Measurements from ENCODE around the gene COL4A4.

COL4A4 gene

DNA sequence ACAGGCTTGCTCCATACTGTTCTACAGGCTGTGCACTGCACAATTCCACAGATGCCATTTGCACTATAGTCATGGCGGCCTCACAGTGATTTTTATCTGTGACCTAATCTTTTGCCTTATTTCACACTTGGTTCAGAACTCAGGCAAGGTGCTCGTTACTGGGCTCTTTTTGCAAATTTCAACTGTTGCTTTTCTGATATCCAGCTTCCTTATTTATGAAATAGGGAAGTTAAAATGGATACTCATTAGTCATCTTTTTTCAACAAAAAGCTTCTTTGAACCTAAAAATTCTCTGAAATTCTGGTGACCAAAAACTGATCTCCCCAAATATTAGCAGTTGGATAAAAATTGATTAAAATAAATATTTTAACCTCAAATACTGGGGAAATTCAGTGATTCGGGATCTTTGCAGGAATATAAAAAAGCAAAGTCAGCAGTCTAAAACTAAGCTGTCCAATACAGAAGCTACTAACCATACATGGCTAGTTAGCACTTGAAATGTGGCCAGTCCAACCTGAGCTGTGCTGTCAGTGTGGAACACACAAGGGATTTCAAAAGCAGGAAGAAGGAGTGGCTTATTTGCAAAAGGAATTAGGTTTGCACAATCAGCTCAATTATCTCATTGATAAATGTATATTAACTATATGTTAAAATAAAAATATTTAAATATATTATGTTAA lies 134.4 kb downstream of the COL4A4 start:
- DNase-seq = no peak

DNA sequence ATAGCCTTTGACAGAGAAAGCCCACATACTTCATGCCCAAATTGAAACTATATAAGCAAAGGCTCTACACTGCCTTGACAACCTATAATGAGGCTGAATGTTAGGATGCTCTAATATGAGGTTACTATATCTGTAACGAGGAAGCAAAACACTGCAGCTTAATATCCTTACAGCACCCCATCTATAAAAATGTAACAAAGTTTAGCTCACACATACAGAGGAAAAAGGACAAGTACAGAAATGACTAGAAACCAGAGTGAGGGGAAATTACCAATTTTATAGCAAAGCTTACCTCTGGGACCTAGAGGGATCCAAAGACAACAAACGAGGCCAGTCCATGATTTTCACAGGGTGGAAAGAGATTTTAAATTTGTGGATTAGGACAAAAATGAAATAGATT lies 138.5 kb downstream of the COL4A4 start:
- DNase-seq = no peak

DNA sequence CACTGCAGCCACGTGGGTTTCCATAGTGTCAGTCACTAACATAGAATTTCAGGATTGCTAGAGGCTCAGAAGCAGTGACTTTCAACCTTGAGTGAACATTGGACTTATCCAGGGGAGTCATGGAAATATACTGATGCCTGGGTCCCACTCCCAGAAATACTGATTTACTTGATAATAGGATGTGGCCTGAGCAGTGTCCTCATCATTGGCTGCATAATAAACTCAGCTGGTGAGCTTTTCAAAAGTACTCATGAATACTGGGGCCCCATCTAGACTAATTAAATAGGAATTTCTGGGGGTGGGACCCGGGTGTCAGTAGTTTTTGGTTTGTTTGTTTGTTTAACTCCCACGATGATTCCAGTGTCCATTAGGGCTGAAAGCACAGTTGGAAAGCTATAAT lies 141.4 kb downstream of the COL4A4 start:
- DNase-seq = no peak

DNA sequence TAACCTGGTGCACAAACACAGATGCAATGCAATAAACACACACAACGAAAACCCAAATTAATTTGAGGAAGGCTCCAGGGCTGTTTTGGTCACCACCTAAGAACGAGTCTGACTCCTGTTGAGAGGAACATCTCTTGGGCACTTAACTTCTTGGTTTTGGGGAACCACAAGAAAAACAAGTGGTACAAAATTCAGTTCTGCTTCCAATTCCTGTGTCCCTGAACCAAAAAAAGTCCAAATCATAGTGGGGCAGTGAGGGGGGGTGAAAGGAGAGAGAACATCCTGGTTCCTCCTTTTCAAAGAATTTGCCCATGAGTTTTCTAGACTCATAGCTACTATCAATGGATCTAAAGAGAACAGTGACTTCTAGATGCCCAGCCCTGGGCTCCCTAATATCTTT lies 143.6 kb downstream of the COL4A4 start:
- DNase-seq = no peak

DNA sequence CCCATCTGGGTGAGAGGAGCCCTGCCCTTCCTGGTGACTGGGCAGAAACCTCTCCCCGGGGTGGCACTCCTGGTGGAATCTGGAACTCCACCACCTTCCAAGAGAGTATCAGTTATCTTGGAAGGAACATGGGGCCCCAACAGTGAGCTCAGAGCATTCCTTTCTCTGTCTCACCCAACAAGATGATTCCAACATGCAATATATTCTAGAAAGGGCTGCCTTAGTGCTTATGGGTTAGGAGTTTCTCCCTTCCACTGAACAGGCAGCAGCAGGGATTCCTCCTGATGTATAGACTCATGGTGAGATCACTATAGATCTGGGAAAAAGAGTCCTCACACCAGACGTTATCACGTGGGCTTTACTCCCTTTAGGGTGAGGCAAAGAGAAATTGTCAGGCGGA lies 147.1 kb downstream of the COL4A4 start:
- no peak for DNase-seq

DNA sequence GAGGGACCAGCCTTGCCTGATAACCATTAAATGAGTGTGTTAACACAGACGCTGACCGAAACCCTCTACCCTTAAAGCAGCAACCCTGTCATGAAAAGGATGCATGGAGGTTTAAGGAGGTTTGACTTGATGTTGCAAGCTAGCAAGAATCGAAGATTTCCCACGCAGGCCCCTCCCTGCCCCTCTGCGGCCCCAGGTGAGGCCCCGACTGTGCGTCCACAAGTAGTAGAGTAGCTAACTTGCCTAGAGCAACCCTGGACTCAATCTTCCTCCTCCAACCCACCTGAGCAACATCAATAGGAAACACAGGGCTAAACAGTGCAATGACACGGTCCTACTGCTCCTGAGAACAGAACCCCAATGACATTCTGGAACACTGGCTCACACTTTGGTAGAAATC lies 150.1 kb downstream of the COL4A4 start:
- DNase-seq = no peak

DNA sequence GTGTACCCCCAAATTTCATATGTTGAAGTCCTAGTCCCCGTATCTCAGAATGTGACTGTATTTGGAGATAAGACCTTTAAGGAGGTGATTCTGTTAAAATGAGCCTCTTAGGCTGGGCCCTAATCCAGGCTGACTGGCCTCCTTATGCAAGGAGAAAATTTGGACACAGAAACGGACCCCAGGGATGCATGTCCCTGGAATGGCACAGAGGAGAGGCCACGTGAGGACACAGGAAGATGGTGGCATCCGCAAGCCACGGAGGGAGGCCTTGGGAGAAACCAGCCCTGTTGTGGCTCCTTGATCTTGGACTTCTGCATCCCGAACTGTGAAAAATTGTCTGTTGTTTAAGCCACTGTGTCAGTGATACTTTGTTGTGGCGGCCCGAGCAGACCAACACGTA lies 150.7 kb downstream of the COL4A4 start:
- no peak for DNase-seq

DNA sequence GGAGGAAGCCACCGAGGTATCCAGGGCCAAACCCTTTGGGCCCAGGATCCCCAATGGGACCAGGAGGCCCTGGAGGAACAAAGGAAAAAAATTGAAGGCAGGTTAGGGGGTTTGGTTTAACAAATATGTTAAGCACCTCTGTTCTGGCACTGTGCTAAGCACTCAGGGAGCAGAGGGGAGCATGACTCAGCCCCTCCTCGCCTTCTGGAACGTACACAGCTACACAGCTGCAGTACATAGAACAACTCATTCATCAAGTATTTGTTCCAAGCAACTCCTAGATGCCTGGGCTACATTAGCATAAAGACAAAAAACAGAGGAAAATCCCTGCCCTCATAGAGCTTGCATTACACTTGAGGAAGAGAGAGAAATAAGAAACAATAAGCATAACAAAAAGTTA lies 153.6 kb downstream of the COL4A4 start:
- DNase-seq = no peak

DNA sequence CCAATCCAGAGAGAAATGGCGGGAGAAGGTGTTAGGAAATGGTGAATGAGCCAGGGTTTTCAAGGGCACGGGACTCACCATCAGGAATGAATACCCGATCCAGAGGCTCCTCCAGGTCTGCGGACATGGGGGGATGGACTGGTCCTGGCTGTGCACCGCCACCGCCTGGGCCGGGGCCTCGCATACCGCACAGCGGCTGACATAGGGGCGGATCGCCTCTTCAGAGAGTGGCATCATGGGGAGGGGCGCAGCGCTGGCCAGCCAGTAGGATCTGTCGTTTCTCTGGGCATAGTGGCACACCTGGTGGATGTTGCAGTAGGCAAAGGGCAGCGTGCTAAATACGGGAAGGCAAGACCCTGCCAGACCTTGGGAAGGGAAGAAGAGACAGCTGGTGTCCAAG lies 156.1 kb downstream of the COL4A4 start:
- no peak for DNase-seq

DNA sequence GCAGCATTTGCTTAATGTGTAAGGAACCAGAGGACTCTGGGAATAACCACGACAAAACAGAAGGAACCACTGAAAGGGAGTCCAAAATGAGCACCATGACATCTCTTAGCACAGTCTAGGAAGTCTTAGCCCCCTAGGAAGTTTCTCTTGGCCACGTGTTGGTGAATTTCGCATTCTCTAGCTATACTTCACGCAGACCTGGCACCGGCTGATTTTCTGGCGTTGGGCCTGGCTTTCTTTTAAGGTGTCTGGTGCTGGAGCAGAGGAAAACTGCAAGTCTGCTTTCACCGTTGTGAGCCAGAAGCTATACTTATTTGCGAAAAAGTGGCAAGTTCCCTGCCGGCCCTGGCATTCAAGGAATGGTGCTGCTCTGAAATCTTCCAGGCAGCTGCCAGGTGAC lies 156.9 kb downstream of the COL4A4 start:
- DNase-seq = no peak

DNA sequence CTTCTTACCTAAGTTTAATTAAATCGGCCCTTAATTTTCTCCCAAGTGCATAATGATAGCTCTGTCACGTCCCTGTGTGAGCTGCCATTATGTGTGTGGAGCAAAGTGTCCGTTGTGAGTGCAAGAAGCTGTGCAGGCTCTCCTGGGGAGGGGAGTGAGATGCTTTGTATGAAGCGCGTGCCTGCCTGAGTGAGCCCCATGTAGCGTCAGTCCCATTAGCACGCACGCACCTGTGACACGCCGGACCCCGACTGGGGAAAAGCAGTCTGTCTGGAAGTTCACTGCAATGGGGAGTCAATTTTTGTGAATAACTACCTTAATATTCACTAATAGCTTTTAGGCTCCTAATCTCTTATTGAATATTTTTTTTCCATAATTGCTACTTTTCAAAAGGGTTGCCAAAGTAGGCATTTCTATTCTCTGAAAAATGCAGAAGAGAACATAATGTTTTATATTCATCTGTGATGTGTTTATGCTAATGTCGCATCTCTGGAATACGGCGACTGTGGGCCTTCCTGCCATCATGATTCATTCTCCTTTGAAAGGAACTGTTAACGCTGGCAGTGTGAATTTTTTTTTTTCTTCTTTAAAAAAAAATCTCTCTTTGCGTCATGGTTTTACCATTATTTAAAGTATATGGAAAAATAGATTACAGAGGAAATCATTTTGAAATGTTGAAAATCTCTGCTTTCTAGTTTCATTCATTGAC lies 157.7 kb downstream of the COL4A4 start:
- no peak for DNase-seq

DNA sequence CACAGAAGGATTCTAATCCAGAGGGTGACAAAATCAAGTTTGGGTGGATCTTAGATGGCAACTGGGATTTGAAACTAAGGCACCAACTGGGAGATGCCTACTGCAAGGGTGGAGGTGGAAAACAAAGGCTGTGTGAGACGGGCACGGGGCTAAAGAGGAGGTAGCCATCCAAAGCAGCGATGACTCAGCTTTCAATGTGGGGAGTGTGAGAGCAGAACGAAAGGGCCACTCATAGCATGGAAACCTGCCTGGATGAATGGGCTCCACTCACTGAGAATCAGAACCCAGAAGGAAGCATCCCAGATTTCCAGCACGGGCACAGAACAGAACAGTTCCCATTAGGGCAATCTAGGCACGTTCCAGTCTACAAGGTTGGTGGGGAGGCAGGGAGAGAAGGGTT lies 159.5 kb downstream of the COL4A4 start:
- DNase-seq = no peak

DNA sequence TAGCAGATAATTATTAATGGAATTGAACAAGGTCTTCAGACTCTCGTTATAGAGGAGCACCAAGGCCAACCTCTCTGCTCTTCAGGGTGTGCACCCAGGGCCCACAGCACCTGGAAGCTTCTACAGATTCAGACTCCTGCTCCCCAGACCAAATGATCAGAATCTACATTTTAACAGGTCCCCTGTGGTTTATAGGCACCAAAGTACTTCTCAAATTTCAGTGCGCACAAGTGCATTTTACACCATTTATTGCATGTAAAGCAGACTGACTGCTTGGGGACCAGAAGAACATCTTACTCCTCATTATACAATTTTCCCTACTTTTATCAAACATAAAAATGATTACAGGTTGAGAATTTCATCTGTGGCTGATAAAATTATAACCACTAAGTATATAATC lies 163.9 kb downstream of the COL4A4 start:
- DNase-seq = no peak

DNA sequence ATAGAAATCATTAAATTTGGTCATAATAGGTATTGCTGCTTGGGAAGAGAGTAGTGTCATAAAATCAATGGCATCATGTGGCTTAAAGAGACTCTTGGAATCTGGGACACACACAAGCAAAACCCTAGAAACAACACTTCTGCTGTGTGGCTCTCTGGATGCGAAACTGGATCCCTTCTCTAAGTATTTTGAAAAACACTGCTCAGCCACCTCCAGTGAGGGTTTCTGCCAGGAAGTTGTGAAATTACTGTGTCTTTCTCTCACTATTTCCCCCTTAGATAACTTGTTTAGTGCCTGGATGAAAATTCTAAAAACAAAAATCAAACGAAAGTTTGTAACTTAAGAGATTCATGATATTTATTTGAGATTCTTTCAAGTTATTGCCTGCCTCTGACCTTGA lies 164.3 kb downstream of the COL4A4 start:
- no peak for DNase-seq

DNA sequence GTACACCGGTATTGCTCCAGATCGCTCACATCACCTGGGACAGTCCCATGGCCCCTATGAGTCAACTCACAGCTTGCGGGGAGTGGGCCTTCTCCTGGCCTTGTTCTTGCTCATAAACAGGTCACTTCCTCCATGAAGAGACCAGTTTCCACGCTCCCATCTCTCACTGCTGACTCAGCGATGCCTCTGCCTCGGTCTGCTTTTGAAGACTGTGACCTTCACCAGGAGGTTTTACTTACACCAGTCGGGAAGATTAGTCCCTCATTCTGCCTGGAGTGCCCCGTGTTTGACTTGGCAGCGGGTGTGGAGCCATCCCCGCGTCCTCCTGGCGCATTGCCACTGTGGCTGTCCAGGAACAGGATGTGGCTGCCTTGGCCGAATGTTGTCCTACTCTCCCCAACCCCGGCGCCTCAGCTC lies 168.4 kb downstream of the COL4A4 start:
- no peak for DNase-seq

DNA sequence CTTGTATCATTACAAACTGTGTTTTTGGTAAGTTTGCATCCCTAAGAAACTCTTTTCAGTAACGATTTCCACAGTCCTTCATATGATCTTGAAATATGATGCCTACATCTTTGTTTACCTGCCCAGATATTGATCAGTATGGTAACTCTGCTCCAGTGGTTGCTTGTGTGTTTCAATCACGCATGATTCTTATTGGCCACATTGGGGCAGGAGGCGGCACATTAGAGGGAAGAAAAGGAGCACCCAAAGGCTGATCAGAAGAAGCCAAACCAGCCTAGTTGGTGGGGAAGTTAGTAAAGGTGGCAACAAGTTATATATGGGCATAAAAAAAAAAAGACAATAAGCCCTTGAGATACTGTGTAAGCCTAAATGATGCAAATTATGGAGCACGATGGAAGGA lies 169.2 kb downstream of the COL4A4 start:
- DNase-seq = no peak

DNA sequence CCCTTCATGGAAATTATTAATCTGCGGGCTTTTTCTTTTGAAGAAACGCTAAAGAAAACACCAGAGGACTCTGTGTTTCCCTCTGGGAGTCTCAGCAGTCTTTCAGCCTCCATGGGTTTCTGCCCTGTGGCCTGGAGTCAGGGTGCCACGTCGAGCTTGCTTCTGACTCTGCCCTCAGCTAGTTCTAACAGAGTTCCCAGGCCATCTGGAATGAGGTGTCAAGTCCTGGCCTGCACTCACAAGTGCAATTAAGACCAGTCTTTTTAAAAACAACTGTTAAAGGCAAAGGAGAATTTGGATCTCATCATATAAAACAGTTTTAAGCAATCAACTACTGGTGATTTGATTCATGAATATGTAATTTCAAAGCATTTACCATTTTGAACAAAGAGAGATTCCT lies 170.8 kb downstream of the COL4A4 start:
- DNase-seq = no peak

DNA sequence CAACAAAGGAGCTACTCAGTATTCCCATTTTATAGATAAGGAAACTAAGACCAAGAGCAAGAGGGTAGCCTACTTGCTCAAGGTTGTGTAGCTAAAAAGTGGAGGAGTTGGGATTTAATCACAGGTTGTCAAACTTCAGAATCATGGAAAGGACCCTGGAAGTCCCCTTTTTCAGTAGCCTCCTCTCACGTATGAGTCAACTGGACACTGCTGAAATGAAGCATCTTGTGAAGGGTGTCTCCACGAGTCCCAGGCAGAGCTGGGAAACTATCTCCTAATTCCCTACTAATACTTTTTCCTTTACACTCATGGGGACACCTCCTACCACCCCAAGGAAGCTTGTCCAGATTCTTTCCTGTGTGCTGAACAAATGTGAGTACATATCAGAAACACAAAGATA lies 172.3 kb downstream of the COL4A4 start:
- DNase-seq = no peak

DNA sequence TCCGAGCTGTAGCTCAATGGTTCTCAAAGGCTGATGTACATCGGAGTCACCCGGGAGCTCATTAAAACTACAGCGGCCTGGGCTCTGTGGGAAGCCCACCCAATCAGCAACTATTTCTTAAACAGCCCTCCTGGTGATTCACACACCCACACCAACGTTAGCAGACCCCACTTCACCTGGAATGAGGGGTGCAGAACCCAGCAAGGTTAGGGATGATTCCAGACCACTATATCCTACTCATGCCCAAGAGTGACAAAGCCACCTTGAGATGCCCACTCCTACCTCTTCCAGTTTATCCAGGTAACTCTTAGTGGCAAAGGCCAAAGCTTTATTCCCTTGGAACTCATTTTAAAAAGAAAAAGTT lies 178.4 kb downstream of the COL4A4 start:
- no peak for DNase-seq

DNA sequence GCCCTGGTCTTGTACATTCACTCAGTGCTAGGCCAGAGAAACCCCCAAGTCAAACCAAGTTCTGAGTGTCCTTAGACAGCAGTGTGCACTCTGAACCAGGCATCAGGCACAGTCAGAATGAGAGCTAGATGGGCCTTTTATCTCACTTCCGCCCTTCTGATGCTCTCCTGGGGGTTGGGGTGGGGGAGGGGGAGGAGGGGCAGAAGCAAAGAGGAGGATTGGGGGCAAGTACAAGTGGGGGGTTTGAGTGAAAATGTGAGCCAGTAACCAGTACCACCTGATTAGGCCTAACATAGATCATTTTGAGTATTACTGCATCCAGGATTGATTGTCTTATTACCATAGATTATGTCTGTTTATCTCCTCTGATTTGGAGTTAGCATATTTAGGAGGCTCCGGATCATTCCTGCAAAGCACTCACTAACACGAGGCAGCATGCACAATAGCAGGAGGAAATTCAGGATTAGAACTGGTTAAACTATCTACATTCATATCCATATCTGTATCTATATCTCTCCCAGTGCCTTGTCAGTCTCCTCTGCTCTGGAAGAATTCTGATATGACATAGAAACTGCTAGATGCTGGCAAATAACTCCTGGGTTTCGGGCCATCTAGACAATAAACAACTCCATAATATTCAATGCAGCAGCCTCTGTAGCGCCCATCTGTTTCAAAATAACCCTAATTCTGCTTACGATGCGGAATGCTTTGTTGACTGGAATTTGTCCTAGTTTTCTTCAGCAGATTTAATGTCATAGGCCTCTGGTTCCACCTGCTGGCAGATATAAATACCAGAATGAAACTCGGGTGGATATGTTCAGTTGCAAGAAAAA lies 179.0 kb downstream of the COL4A4 start:
- DNase-seq = no peak

DNA sequence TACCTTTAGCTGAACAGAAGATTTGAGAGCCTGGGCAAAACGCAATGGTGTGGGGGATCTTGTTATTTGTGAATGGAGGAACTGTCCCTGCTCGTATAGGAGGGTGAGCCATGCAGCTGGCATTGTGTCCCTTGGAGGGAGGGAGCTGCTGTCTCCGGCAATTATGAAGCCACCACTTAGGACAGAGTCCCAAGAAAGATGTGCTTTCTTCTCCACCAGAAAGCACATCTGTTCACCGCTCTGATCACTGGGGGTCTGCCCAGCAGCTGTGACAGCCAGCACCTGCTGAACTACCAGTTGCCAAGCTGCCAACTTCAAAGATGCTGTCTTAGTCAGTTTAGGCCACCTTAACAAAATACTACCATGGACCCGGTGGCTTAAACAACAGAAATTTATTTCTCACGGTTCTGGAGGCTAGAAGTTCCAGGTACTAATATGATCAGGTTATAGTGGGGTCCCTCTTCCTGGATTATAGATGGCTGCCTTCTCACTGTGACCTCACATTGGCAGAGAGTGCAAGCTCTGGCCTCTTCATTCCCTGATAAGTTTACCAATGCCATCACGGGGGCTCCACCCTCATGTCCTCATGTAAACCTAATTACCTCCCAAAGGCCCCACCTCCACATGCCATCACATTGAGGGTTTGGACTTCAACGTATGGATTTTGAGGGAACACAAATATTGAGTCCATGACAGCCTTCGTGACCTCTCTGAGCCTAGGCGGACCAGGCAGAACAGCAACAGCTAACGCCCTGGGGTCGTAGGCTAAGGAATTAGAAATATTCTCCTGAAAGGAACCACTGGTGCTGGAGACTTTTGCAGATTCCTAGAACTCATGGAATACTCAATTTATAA lies 179.9 kb downstream of the COL4A4 start:
- no peak for DNase-seq

DNA sequence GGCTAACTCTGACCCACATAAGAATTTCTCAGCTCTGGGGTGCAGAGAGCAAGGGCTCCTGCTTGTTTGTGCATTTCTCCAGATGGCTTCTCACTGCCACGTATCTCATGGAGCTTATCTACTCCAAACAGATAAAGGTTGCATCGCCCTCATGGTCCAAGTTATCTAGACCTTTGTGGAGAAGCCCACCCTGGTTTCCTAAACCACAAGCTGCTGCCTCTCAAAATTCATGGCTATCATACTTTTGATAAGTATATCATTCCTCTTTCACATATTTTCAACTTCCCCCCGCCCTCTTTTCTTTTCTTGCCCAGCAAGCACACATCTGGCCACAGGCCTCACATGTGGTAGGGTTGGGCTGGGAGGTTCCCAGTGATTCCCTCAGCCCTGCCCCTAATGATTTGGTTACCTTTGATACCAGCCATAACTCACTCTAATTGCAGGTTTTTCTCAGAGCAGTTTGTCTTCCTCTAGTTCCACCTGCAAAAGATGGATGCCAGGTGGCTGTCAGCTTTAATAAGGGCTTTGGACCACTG lies 182.1 kb downstream of the COL4A4 start:
- DNase-seq = no peak

DNA sequence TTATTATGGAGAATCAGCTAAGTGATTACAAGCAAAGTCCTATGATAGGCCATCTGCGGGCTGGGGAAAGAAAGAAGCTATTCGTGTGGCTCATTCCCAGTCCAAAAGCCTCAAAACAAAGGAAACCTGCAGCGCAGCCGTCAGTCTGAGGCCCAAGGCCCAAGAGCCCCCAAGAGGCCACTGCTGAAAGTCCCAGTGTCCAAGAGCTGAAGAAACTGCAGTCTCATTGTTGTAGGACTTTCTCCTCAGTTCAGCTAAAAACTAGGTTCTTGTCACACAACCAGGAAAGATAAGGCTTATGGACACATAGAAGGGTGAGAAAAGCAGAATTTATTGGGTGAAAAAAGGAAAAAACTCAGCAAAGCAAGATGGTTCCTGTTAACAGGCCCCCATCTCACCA lies 185.0 kb downstream of the COL4A4 start:
- DNase-seq = no peak
